B cell (primary cell): ENCODE results near the gene S1PR2.

Experiments used
- CTCF ChIP-seq: fragments of 200-600 bp; IDR thresholded peaks from one replicate; pipeline ENCODE4 v1.8.0; 2022; ENCODE audit warnings: antibody characterized with exemption, mild to moderate bottlenecking
- EZH2 ChIP-seq: IDR thresholded peaks from 2 replicates; pipeline ENCODE4 v1.6.1; 2012; ENCODE audit warnings: borderline replicate concordance, low read depth, mild to moderate bottlenecking, moderate library complexity, low read length; ENCODE audit not compliant: insufficient read depth, poor library complexity, severe bottlenecking

DNA sequence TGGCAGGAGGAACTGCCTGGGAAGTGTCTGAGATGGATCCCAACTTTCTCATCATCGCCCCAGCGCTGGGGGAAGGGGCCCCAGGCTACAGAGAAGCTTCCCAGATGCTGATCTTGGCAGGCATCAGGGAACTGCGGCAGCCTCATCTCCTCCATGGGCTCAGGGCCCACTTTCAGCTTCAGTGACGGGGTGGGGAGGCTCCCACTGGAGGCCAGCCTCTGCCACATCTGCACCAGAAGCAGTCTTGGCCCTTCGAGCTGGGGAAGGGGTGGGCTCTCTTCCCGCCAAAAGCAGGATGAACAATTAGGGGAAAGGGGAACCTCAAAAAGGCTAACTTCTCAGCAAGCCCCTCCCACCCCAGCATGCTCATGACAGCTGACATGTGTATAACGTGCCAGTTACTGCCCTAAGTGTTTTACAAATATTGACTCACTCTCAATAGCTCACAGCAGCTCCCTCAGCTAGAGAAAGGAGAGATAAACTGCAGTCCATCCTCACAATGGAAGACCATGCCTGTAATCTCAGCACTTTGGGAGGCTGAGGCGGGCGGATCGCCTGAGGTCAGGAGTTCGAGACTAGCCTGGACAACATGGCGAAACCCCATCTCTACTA, 7.1 kb upstream of the S1PR2 start:
- TF ChIP-seq CTCF: no peak
- TF ChIP-seq EZH2: no peak
